NCI-H748 (cell line): Measurements from ENCODE around the gene AAGAB.

Source experiments
- DNase-seq: peaks from one replicate; lab custom pipeline; 2025; ENCODE audit not compliant: unreplicated experiment; lab: John Stamatoyannopoulos, UW

AAGAB gene

DNA sequence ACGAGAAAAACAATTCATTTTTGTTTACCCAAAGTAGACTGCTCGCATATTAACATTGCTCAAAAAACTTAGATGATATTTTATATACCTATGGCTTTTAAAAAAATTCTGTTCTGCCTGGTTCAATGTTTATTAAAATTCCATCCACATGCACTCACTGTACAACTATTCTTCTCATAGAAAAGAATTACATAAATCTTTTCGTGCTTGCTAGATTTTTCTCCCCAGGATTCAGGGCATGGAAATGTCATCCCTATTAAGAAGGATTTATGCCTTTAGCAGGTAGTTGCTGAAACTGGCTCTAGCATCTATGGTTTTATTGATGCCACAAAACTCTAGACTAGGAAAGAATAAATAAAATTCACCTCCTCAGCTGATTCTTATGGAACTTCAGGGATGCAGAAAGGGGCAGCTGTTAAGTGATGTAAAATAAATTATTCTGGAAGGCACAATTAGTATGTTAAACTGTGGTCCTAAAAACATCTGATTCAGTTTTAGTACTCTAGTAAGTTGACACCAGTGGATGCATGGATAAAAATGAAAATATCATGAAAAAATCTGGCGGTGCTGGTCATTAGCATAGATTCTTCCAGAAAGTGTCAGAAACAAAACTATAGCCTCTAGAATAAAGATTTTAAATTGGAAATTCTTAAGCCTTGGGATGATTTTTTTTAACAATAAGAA lies 41.6 kb downstream of the AAGAB start:
- DNase-seq: no peak

- no peak for DNase-seq
Measured at GRCh38 chr15:67210555-67211168, 43.8 kb downstream of the AAGAB start.

DNA sequence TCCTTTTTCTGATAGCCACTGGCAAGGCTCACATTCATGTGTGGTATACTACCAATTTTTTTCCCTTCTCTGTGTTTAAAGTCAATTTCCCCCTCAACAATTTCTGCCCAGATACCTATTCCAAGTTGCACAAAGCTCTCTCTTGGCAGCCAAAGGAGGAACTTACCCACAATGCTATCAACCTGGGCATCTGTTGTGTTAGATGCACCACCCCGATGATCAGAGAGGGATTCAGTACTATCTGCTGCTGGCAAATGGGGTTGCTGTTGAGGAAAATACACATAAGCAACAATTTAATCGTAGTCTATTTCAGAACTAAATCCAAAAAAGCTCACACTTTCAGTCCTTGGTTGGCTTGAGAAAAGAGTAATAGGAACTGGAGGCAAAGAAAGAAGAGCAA lies 46.1 kb downstream of the AAGAB start:
- no peak for DNase-seq

GRCh38 chr15:67207555-67208207 lies 46.8 kb downstream of the AAGAB start:
- DNase-seq: no peak

DNA sequence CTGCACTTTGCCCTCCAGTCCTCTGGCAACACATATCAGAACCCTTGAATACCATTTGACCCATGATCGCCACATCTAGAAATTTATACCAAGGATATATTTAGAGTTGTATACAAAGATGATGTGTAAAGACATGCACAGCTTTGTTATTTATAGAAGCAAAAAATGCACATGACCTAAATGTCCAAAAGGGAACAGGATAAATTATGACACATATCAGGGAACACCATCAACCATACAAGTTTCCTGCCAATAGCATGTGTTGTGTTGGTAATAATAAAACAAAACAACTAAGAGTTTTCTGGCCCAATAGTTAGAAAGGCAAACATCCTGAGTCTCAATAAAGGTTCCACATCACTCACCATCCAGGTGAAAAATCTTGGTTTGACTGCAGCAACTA lies 51.5 kb downstream of the AAGAB start:
- no peak for DNase-seq

- no peak for DNase-seq
Measured at GRCh38 chr15:67202091-67202490, 52.4 kb downstream of the AAGAB start.

DNA sequence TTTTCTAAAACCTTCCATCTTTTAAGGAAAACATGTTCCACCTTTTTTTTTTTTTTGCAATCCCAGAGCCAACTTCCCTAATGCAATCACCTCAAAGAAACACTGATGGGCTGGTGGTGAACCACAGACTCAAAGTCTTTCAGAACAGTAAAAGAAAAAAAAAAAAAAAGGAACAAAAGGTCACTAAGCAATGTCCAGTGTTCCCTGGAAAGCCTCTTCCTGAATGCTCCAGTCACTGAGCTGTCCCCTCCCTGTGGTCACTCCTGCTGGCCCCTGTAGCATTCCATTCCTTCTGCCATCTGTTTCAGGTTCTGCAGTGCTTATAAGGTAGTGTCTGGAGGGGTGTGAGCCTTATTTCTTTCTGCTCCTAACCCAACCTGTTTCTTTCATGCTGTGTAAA lies 53.3 kb downstream of the AAGAB start:
- DNase-seq: no peak

DNA sequence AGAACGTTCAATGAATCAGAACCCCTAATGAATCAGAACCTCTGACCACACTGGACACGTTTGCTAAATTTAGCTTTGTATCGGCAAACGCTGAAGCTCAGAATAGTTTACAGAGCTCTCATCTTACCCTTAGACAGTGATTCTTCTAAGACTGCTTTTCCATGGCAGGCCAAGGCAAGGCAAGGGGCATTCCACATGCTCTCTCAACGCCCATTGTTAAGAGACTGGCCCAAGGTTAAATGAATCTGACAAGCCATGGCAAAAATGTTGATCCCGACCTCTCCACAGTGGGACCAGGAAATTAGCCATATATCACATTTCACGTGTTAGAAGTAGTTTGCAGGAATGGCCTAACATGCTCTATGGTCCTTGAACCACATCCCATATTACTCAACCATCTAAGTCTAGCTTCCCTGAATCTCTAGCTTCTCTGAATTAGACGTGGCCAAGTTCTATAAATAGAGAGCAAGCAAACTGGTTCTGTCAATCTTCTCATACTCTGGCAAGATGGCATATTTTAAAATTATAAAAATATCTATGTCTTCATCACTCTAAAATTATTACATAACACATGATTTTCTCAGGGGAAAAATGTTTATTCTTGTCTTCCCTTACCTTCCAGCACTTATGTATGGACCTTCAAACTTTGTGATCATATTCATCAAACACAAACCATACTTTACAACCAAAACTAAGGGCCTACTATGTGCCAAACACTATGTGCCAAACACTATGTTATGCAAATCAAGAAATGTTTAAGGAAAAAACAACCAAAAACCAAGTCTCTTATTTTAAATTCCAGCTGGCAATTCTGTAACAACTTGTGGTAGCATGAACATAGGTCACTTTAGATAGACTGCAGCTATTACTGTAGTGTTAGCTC lies 54.3 kb downstream of the AAGAB start:
- no peak for DNase-seq

- DNase-seq: no peak
Measured at GRCh38 chr15:67199391-67199790, 55.1 kb downstream of the AAGAB start.

GRCh38 chr15:67198157-67198754 lies 56.2 kb downstream of the AAGAB start:
- no peak for DNase-seq

DNA sequence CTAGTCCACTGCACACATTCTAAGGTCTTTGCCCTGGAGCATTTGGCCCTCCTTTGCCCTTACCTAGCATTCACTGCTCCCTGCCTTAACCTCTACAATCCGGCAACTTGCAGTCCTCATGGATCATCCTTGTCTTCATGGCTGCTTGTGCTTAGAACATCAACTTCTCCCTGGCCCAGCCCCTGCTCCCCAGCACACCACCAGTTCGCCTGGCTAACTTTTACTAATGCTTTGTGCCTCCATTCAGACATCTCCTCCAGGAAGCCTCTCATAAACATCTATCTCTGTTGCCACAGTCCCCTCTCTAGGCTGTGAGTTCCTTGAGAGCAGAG lies 57.1 kb downstream of the AAGAB start:
- DNase-seq: no peak

DNA sequence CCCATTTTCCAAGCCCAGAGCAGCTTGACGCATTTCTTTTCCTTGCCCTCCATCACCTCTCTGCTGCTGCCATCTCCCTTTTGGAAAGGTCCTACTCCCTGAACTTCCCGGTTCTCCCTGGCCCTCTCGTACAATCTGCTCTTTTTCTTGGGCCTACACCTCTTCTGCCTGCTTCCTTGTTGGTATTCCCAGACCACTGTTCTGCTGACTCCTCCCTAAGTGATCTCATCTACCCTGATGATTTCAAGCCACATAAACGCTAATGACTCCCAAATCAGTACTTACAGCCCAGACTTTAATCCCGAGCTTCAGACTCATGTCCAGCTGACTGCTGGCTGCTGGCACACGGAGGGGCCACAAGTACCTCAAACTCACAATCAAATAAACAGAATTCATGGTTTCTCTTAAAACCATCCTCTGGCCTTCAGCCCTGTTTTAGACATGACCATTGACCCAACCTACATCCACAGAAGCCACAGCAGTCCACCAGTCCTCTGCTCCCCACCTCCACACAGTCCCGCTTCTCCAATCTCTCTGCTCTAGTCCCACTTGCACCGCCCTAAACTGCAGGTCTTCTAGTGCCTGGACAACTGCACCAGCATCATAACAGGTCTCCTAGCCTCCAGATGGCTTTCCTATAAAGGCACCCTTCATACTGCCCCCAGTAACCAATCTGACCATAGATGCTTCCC lies 57.6 kb downstream of the AAGAB start:
- DNase-seq: no peak

GRCh38 chr15:67196222-67196621 lies 58.2 kb downstream of the AAGAB start:
- no peak for DNase-seq

DNA sequence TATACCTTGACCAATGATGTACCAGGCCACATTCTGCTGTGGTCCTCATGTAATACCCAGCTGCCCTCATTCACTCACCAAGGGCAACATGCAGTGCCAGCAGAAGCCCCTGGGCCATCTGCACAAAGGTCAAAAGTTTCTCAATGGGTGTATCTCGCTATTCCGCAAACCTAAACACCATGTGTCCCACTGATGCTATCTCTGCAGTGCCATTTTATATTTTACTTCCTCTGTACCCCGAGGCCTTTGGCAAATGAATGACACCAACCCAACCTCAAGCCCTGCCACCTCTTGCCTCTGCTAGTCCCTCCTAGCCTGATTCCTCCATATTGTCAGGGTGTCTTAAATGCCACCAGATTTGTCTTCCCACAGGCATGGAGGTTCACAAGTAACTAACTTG lies 59.2 kb downstream of the AAGAB start:
- no peak for DNase-seq

GRCh38 chr15:67194171-67195114 lies 60.0 kb downstream of the AAGAB start:
- DNase-seq: no peak

DNA sequence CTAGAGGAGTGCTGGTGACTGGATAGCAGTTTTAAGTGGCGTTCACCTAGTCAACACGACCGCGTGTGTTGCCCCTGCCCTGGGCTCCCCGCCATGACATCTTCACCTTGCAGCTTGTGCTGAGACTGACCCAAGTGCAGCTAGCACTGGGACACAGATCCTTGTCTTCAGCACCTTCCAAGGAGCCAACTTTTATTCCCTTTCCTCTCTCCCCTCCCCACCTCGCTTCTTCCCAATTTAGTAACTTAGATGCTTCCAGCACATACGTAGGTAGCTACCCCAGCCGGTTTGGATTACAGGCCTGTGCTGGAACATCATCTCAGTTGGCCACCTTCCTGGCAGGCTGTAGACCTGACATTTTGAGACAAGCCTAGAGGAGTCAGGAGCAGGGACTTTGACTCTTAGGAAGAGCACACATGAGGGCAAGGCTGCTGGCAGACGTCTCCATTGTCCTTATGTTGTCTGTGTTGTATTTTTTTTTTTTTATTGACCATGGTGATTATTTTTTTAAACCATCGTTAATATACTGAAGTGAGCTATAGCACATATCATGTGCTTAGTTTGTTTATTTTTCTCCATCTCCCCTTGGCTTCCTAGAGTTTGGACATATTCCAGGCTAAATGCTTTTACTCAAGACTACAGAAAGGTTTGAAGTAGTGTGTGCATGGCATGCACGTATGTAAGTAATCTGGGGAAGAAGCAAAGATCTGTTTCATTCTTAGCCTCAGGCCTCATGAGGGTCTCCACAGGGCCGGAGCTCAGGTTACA lies 61.1 kb downstream of the AAGAB start:
- no peak for DNase-seq

- DNase-seq: no peak
Measured at GRCh38 chr15:67192185-67192820, 62.2 kb downstream of the AAGAB start.

- no peak for DNase-seq
Measured at GRCh38 chr15:67190813-67191212, 63.6 kb downstream of the AAGAB start.
